SK-N-SH (cell line): ENCODE results near the gene ZNF471. TPM values are rescaled to one million over a fixed set of nuclear protein-coding genes. Genes with fewer than 3 reads are reported as not detected.

Source experiments
- CTCF ChIA-PET: fragments of 300-600, 350-600 bp; formaldehyde crosslinking; extraction: SDS; loops from one replicate; lab custom pipeline; 2021; lab: Yijun Ruan, JAX
- POLR2A ChIA-PET: fragments of 350-600 bp; sonication (Branson Sonifier 250); formaldehyde crosslinking; extraction: SDS; loops from one replicate; lab custom pipeline; 2020; ENCODE audit warnings: antibody characterized with exemption, inconsistent platforms; lab: Yijun Ruan, JAX
- DNase-seq: peaks from one replicate; pipeline ENCODE4 v3.0.0; 2012
- H2AFZ ChIP-seq: fragments of 200-600 bp; sonication (generic); 2 replicates; pipeline ENCODE4 v1.8.1; 2016; ENCODE audit warnings: antibody characterized with exemption, mild to moderate bottlenecking, low read depth
- H3F3A ChIP-seq: fragments of 200-600 bp; sonication (generic); replicated peaks from 2 replicates; pipeline ENCODE3; 2016; ENCODE audit warnings: antibody characterized with exemption, mild to moderate bottlenecking; ENCODE audit not compliant: insufficient read depth
- H3K27ac ChIP-seq, 2 experiments: fragments of 200-500 bp in 1 of 2; fragments of 200-600 bp in 1 of 2; sonication (Bioruptor generic) in 1 of 2; sonication (generic), shearing (Covaris generic) in 1 of 2; 2 replicates each; pipeline versions ENCODE4 v1.5.1 to v1.6.1; 2014 to 2016; ENCODE audit warnings: low read depth in 2 of 2, inconsistent platforms in 1 of 2, low read length in 1 of 2, mild to moderate bottlenecking in 1 of 2, mixed read lengths in 1 of 2
- H3K27me3 ChIP-seq: fragments of 200-600 bp; sonication (generic), shearing (Covaris generic); 2 replicates; pipeline ENCODE4 v1.6.1; 2016; ENCODE audit warnings: mixed run types; ENCODE audit not compliant: insufficient read depth
- H3K36me3 ChIP-seq, 2 experiments: fragments of 200-500 bp in 1 of 2; fragments of 200-600 bp in 1 of 2; sonication (Bioruptor generic) in 1 of 2; sonication (generic) in 1 of 2; replicated peaks in 1 of 2; 2 replicates each; pipeline versions ENCODE3 to v1.5.1; 2014 to 2016; ENCODE audit warnings: low read length in 1 of 2, mild to moderate bottlenecking in 1 of 2; ENCODE audit not compliant: insufficient read depth in 2 of 2, control insufficient read depth in 1 of 2
- H3K4me1 ChIP-seq, 2 experiments: fragments of 200-500 bp in 1 of 2; fragments of 200-600 bp in 1 of 2; sonication (Bioruptor generic) in 1 of 2; sonication (generic), shearing (Covaris generic) in 1 of 2; 2 replicates each; pipeline versions ENCODE4 v1.5.1 to v1.6.1; 2014 to 2016; ENCODE audit warnings: low read depth in 1 of 2, low read length in 1 of 2, mixed run types in 1 of 2; ENCODE audit not compliant: insufficient read depth in 2 of 2, control insufficient read depth in 1 of 2
- H3K4me2 ChIP-seq: fragments of 200-600 bp; sonication (generic), shearing (Covaris generic); 2 replicates; pipeline ENCODE4 v1.6.1; 2017; ENCODE audit warnings: mixed run types
- H3K4me3 ChIP-seq, 2 experiments: fragments of 200-500 bp in 1 of 2; fragments of 200-600 bp in 1 of 2; sonication (Bioruptor generic) in 1 of 2; sonication (generic), shearing (Covaris generic) in 1 of 2; 2 replicates each; pipeline versions ENCODE4 v1.5.1 to v1.8.1; 2014 to 2016; ENCODE audit warnings: low read depth in 2 of 2, inconsistent platforms in 1 of 2, low read length in 1 of 2, mild to moderate bottlenecking in 1 of 2, mixed read lengths in 1 of 2, moderate library complexity in 1 of 2
- H3K79me2 ChIP-seq: fragments of 200-600 bp; sonication (generic); 2 replicates; pipeline ENCODE4 v1.8.1; 2017; ENCODE audit warnings: mild to moderate bottlenecking; ENCODE audit not compliant: insufficient read depth
- H3K9ac ChIP-seq: fragments of 200-600 bp; sonication (generic); 2 replicates; pipeline ENCODE4 v1.6.1; 2017; ENCODE audit warnings: mixed run types
- H3K9me2 ChIP-seq: fragments of 200-600 bp; sonication (generic); 2 replicates; pipeline ENCODE4 v1.6.1; 2017; ENCODE audit warnings: mixed run types
- H3K9me3 ChIP-seq: fragments of 200-600 bp; sonication (generic); 2 replicates; pipeline ENCODE4 v1.6.1; 2017; ENCODE audit warnings: mixed run types, mild to moderate bottlenecking, moderate library complexity
- H4K20me1 ChIP-seq: fragments of 200-600 bp; sonication (generic); 2 replicates; pipeline ENCODE4 v1.6.1; 2017; ENCODE audit warnings: mild to moderate bottlenecking, mixed run types; ENCODE audit not compliant: insufficient read depth
- ELF1 ChIP-seq: IDR thresholded peaks from 2 replicates; pipeline ENCODE4 v1.4.0; 2012
- EZH2phosphoT487 ChIP-seq: fragments of 200-600 bp; sonication (generic); IDR thresholded peaks from 2 replicates; pipeline ENCODE4 v1.6.1; 2017; ENCODE audit warnings: low read depth, mixed run types, mild to moderate bottlenecking, antibody characterized with exemption, moderate library complexity, borderline replicate concordance
- FOXJ3 ChIP-seq: sonication (generic); formaldehyde crosslinking; IDR thresholded peaks from 2 replicates; pipeline ENCODE4 v1.5.1; 2020; ENCODE audit warnings: mild to moderate bottlenecking, missing genetic modification reagents
- FOXM1 ChIP-seq: IDR thresholded peaks from 2 replicates; pipeline ENCODE4 v1.4.0; 2012; ENCODE audit warnings: low read depth, mild to moderate bottlenecking
- GATA2 ChIP-seq: sonication (generic); formaldehyde crosslinking; IDR thresholded peaks from 2 replicates; pipeline ENCODE4 v1.5.0; 2020; ENCODE audit warnings: mild to moderate bottlenecking, missing genetic modification reagents
- IRF3 ChIP-seq: fragments of 150-350 bp; IDR thresholded peaks from 2 replicates; pipeline ENCODE4 v1.6.1; 2016; ENCODE audit warnings: mild to moderate bottlenecking, low read depth, low read length
- MEF2A ChIP-seq: IDR thresholded peaks from 2 replicates; pipeline ENCODE4 v1.4.0; 2012; ENCODE audit warnings: low read depth, borderline replicate concordance
- NFIC ChIP-seq: IDR thresholded peaks from 2 replicates; pipeline ENCODE4 v1.4.0; 2012; ENCODE audit warnings: borderline replicate concordance
- NRF1 ChIP-seq: IDR thresholded peaks from 2 replicates; pipeline ENCODE4 v1.6.1; 2012; ENCODE audit warnings: low read depth, mild to moderate bottlenecking, low read length
- PBX3 ChIP-seq: IDR thresholded peaks from 2 replicates; pipeline ENCODE4; 2012
- POLR2AphosphoS5 ChIP-seq: IDR thresholded peaks from 2 replicates; pipeline ENCODE4 v1.6.1; 2012; ENCODE audit warnings: low read depth, low read length
- RAD21 ChIP-seq: IDR thresholded peaks from 2 replicates; pipeline ENCODE4 v1.6.1; 2012; ENCODE audit warnings: mild to moderate bottlenecking, low read length
- RCOR1 ChIP-seq: fragments of 150-350 bp; IDR thresholded peaks from 2 replicates; pipeline ENCODE4 v1.6.1; 2017; ENCODE audit warnings: antibody characterized with exemption, low read length
- REST ChIP-seq: IDR thresholded peaks from 2 replicates; pipeline ENCODE4 v1.6.1; 2012; ENCODE audit warnings: mild to moderate bottlenecking, low read depth, low read length, moderate library complexity
- RFX5 ChIP-seq: IDR thresholded peaks from 2 replicates; pipeline ENCODE4 v1.6.1; 2012; ENCODE audit warnings: mild to moderate bottlenecking, improper control_type of control experiment, low read length
- SIN3A ChIP-seq: IDR thresholded peaks from 2 replicates; pipeline ENCODE4 v1.6.1; 2012; ENCODE audit warnings: low read depth, mild to moderate bottlenecking, low read length, moderate library complexity, borderline replicate concordance
- TAF1 ChIP-seq: IDR thresholded peaks from 2 replicates; pipeline ENCODE4 v1.6.1; 2012; ENCODE audit warnings: low read depth, mild to moderate bottlenecking, low read length, moderate library complexity, borderline replicate concordance
- USF1 ChIP-seq: IDR thresholded peaks from 2 replicates; pipeline ENCODE4 v1.4.0; 2012; ENCODE audit warnings: low read depth, borderline replicate concordance
- USF2 ChIP-seq: fragments of 150-350 bp; IDR thresholded peaks from 2 replicates; pipeline ENCODE4 v1.6.1; 2017; ENCODE audit warnings: antibody characterized with exemption, low read length, low read depth, borderline replicate concordance
- WGBS: methylation state at CpG from one replicate; pipeline ENCODE4 v1.1.6; 2017; ENCODE audit warnings: low lambda C conversion rate; 5-methylcytosine and 5-hydroxymethylcytosine counted together
- polyA plus RNA-seq, 3 experiments: library from polyadenylated mRNA; depleted of rRNA; stranded (reverse); fragments of >200 nt; gene quantifications; 2 replicates each; pipeline ENCODE4 v1.2.3, GENCODE V29; 2012

The ZNF471 gene
- polyA plus RNA-seq, 1 of the 3 experiments (the other 2 are of a cell fraction): 2.5 TPM

- TF ChIP-seq MEF2A: no peak
- no peak for TF ChIP-seq NRF1
- TF ChIP-seq FOXJ3 (CRISPR knock-in tag): no peak
- TF ChIP-seq POLR2AphosphoS5: no peak
- no peak for TF ChIP-seq GATA2 (CRISPR knock-in tag)
- no peak for TF ChIP-seq FOXM1
- TF ChIP-seq ELF1: no peak
- no peak for TF ChIP-seq USF2
- TF ChIP-seq PBX3: no peak
- TF ChIP-seq USF1: no peak
- TF ChIP-seq EZH2phosphoT487: no peak
- TF ChIP-seq IRF3: no peak
- TF ChIP-seq RAD21: no peak
- TF ChIP-seq NFIC: no peak
- no peak for TF ChIP-seq RFX5
- TF ChIP-seq SIN3A: no peak
- no peak for TF ChIP-seq REST
- no peak for TF ChIP-seq RCOR1
- no peak for TF ChIP-seq TAF1
- TF ChIP-seq, all 33 proteins: peak for 0
- Histone ChIP-seq H4K20me1 (no peaks in the 10 kb centered on the region), H3K36me3 (peaks cover 0 to 16% of the 10 kb centered on the region in 2 experiments), H2AFZ (no peak overlapping the region), H3K4me3 (no peak overlapping the region; a peak in 1 of 4 replicates), H3K9ac (no peak overlapping the region), H3K4me2 (no peak overlapping the region), H3K27me3 (no peaks in the 10 kb centered on the region), H3K9me2 (no peaks in the 10 kb centered on the region), H3K79me2 (no peaks in the 10 kb centered on the region), H3K4me1 (peaks cover 0 to under 1% of the 10 kb centered on the region in 2 experiments; a peak in 1 of 4 replicates), H3K9me3 (peaks cover 24% of the 10 kb centered on the region; the same call in 1 of the 2 replicates), H3F3A (peaks cover 6% of the 10 kb centered on the region), H3K27ac (no peak overlapping the region)
- no peak for DNase-seq
- whole genome bisulfite sequencing: 70% methylated on average over 2 of the region's 2 CpGs
- POLR2A ChIA-PET: no interaction called here
- CTCF ChIA-PET: no interaction called here
Measured at GRCh38 chr19:56562766-56563165, 55.1 kb downstream of the ZNF471 start.
